NCI-H774 (cell line): Measurements from ENCODE around the gene PATL2.
"Not testable (repeated sequence)": the region's sequence is repeated elsewhere in the genome, so short reads cannot be mapped to it uniquely, and the experiment has no call there.

Source experiments
- DNase-seq: peaks from one replicate; lab custom pipeline; 2025; lab: John Stamatoyannopoulos, UW

The PATL2 gene

GRCh38 chr15:44719293-44719999 lies 8.3 kb upstream of the PATL2 start:
- no peak for DNase-seq

GRCh38 chr15:44718927-44719292 lies 7.8 kb upstream of the PATL2 start:
- no peak for DNase-seq

- DNase-seq = no peak
These were observed 7.2 kb upstream of the PATL2 start for GRCh38 chr15:44718180-44718926.

GRCh38 chr15:44716983-44717602 lies 6.0 kb upstream of the PATL2 start:
- DNase-seq = no peak

GRCh38 chr15:44715797-44716334 lies 4.7 kb upstream of the PATL2 start:
- DNase-seq = no peak

GRCh38 chr15:44715142-44715796 lies 4.1 kb upstream of the PATL2 start:
- no peak for DNase-seq

GRCh38 chr15:44713006-44713966 lies 2.2 kb upstream of the PATL2 start:
- no peak for DNase-seq

- DNase-seq = peak; percentile 10
These were observed 1.4 kb upstream of the PATL2 start for GRCh38 chr15:44712346-44713005.

GRCh38 chr15:44711743-44712345 lies 721 bp upstream of the PATL2 start:
- no peak for DNase-seq

- no peak for DNase-seq
These were observed 657 bp downstream of the PATL2 start for GRCh38 chr15:44710236-44711095.

GRCh38 chr15:44706946-44707636 lies 4.0 kb downstream of the PATL2 start:
- DNase-seq = no peak

GRCh38 chr15:44706401-44706800 lies 4.7 kb downstream of the PATL2 start:
- DNase-seq = no peak

GRCh38 chr15:44705986-44706385 lies 5.1 kb downstream of the PATL2 start:
- DNase-seq = no peak

- DNase-seq = not testable (repeated sequence)
These were observed 10.4 kb downstream of the PATL2 start for GRCh38 chr15:44700676-44701075.

GRCh38 chr15:44698641-44699040 lies 12.5 kb downstream of the PATL2 start:
- DNase-seq = no peak

- DNase-seq = no peak
These were observed 14.1 kb downstream of the PATL2 start for GRCh38 chr15:44697014-44697413.

- DNase-seq = no peak
These were observed 15.8 kb downstream of the PATL2 start for GRCh38 chr15:44695294-44695693.

GRCh38 chr15:44694416-44694815 lies 16.7 kb downstream of the PATL2 start:
- no peak for DNase-seq

GRCh38 chr15:44692659-44693058 lies 18.5 kb downstream of the PATL2 start:
- no peak for DNase-seq
